ENCODE results near the gene CLSTN3. TPM values are rescaled to one million over a fixed set of nuclear protein-coding genes. Genes with fewer than 3 reads are reported as not detected.

Gene CLSTN3
- total RNA-seq, 1 experiment from 2014 or later = 40.2 TPM

DNA sequence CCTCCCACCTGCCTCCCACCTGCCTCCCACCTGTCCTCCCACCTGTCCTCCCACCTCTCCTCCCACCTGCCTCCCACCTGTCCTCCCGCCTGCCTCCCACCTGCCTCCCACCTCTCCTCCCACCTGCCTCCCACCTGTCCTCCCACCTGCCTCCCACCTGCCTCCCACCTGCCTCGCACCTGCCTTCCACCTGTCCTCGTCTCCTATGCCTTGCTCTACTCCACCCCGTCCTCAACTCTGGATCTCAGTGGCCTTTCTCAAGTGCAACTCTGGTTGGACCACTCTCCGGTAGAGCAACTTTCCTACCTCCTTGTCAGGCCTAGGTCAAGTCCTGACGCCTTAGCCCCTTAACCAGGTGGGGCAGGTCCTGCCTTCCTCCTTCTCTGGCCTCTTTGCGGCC lies 30.0 kb downstream of the CLSTN3 start:
- ChIA-PET CTCF (no interaction called here), POLR2A (no interaction called here)
- Mint-ChIP-seq H3K36me3 (ENCODE audit: insufficient read depth, unreplicated experiment) (peaks cover 8% of the 10 kb centered on the region), H3K27me3 (ENCODE audit: insufficient read depth, unreplicated experiment) (peaks cover 4% of the 10 kb centered on the region), H3K4me3 (ENCODE audit: unreplicated experiment) (no peak overlapping the region), H3K4me1 (ENCODE audit: low read depth, unreplicated experiment) (peaks cover 7% of the 10 kb centered on the region), H3K27ac (ENCODE audit: unreplicated experiment) (no peak overlapping the region), H3K9me3 (ENCODE audit: unreplicated experiment) (peaks cover 9% of the 10 kb centered on the region)
- DNase-seq = no peak
- H3K36me3 ChIP-seq (ENCODE audit: control insufficient read depth, insufficient read depth, low read length) = no peaks in the 10 kb centered on the region; the same call in 1 of the 2 replicates
- H3K27me3 ChIP-seq (replicated peaks; ENCODE audit: control insufficient read depth, insufficient read depth, low read length) = no peaks in the 10 kb centered on the region
- intact Hi-C loops (cut with micrococcal nuclease; ENCODE audit: unreplicated experiment) = no loop called here
- BruUV-seq (replicated peaks) = no TSS peak
- H3K9me3 ChIP-seq = peaks cover 13% of the 10 kb centered on the region; the same call in 1 of the 2 replicates
- no peak overlapping the region for H3K4me3 ChIP-seq (ENCODE audit: low read depth, low read length)
- H3K4me1 ChIP-seq = no peaks in the 10 kb centered on the region
- TF ChIP-seq, protein P1, sequence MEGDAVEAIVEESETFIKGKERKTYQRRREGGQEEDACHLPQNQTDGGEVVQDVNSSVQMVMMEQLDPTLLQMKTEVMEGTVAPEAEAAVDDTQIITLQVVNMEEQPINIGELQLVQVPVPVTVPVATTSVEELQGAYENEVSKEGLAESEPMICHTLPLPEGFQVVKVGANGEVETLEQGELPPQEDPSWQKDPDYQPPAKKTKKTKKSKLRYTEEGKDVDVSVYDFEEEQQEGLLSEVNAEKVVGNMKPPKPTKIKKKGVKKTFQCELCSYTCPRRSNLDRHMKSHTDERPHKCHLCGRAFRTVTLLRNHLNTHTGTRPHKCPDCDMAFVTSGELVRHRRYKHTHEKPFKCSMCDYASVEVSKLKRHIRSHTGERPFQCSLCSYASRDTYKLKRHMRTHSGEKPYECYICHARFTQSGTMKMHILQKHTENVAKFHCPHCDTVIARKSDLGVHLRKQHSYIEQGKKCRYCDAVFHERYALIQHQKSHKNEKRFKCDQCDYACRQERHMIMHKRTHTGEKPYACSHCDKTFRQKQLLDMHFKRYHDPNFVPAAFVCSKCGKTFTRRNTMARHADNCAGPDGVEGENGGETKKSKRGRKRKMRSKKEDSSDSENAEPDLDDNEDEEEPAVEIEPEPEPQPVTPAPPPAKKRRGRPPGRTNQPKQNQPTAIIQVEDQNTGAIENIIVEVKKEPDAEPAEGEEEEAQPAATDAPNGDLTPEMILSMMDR (IDR thresholded peaks at IDR 0.05; ENCODE audit: insufficient read depth in 1 of 2, low read depth in 1 of 2, low read length in 1 of 2, severe bottlenecking in 1 of 2, unreplicated experiment in 1 of 2) = no peak

DNA sequence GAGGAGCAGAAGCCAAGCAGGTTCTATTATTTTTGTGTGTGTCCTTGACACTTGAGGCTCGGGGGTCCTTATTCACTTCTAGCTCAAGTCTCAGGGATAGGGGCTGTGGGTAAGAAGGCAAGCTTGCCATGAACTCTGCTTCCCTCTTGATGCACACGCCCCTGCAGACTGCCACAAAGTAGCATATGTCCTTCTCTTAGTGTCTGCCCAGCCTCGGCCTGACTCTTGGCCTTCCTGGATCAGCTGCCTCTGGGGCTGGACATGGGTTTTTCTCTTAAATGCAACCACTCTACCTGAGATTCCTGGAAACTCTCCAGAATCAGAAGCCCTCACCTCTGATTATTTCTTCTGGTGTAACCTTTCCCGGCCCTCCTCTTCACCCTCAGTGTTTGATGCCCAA lies 31.2 kb downstream of the CLSTN3 start:
- no peak overlapping the region for H3K4me3 ChIP-seq (ENCODE audit: low read depth, low read length)
- ChIA-PET POLR2A (no interaction called here), CTCF (interaction anchor here (1.0 kb wide), 1 partner anchor 13 kb away, joined by 3 read pairs; no protein-coding TSS in a partner anchor)
- no peak for DNase-seq
- peaks cover 13% of the 10 kb centered on the region; the same call in 1 of the 2 replicates for H3K9me3 ChIP-seq
- H3K27me3 Mint-ChIP-seq (ENCODE audit: insufficient read depth, unreplicated experiment) = peaks cover 6% of the 10 kb centered on the region
- peaks cover 17% of the 10 kb centered on the region for H3K9me3 Mint-ChIP-seq (ENCODE audit: unreplicated experiment)
- H3K27ac Mint-ChIP-seq (ENCODE audit: unreplicated experiment) = no peak overlapping the region
- no peaks in the 10 kb centered on the region for H3K27me3 ChIP-seq (replicated peaks; ENCODE audit: control insufficient read depth, insufficient read depth, low read length)
- H3K4me3 Mint-ChIP-seq (ENCODE audit: unreplicated experiment) = no peak overlapping the region
- intact Hi-C loops (cut with micrococcal nuclease; ENCODE audit: unreplicated experiment) = no loop called here
- peaks cover 8% of the 10 kb centered on the region for H3K36me3 Mint-ChIP-seq (ENCODE audit: insufficient read depth, unreplicated experiment)
- TF ChIP-seq, protein P1 (IDR thresholded peaks at IDR 0.05; ENCODE audit: insufficient read depth in 1 of 2, low read depth in 1 of 2, low read length in 1 of 2, severe bottlenecking in 1 of 2, unreplicated experiment in 1 of 2) = no peak
- H3K36me3 ChIP-seq (ENCODE audit: control insufficient read depth, insufficient read depth, low read length) = no peaks in the 10 kb centered on the region; the same call in 1 of the 2 replicates
- no peaks in the 10 kb centered on the region for H3K4me1 ChIP-seq
- BruUV-seq (replicated peaks) = no TSS peak
- peaks cover 7% of the 10 kb centered on the region for H3K4me1 Mint-ChIP-seq (ENCODE audit: low read depth, unreplicated experiment)

DNA sequence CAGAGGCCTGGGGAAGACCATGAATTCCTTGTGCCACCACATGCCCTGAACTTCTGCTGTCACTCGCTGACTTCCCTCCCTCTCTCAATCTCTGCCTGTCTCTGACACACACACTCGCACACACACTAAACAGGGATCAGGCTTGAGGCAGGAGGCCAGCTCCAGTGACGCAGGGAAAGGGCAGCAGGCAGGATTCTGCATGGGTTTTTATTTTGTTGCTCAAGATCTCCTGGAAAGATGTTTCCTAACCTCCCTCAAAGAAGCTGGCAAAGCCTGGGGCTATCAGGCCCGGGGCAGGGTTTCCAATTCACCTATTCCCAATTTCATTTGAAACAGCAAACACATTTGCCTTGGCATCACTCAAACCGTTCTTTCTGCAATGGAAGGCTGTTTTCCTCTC lies 31.6 kb downstream of the CLSTN3 start:
- no peaks in the 10 kb centered on the region for H3K4me1 ChIP-seq
- H3K4me3 ChIP-seq (ENCODE audit: low read depth, low read length) = no peak overlapping the region
- H3K9me3 ChIP-seq = peaks cover 17% of the 10 kb centered on the region; the same call in 1 of the 2 replicates
- TF ChIP-seq, protein P1 (IDR thresholded peaks at IDR 0.05; ENCODE audit: insufficient read depth in 1 of 2, low read depth in 1 of 2, low read length in 1 of 2, severe bottlenecking in 1 of 2, unreplicated experiment in 1 of 2) = no peak
- POLR2A ChIA-PET = no interaction called here
- CTCF ChIA-PET = interaction anchor here (0.6 to 1.0 kb wide), 2 partner anchors 14 to 278 kb away, joined by 3 read pairs; no protein-coding TSS in a partner anchor
- Mint-ChIP-seq H3K4me3 (ENCODE audit: unreplicated experiment) (no peak overlapping the region), H3K27ac (ENCODE audit: unreplicated experiment) (no peak overlapping the region), H3K27me3 (ENCODE audit: insufficient read depth, unreplicated experiment) (peaks cover 6% of the 10 kb centered on the region), H3K9me3 (ENCODE audit: unreplicated experiment) (peaks cover 22% of the 10 kb centered on the region), H3K36me3 (ENCODE audit: insufficient read depth, unreplicated experiment) (peaks cover 8% of the 10 kb centered on the region), H3K4me1 (ENCODE audit: low read depth, unreplicated experiment) (peaks cover 7% of the 10 kb centered on the region)
- intact Hi-C loops (cut with micrococcal nuclease; ENCODE audit: unreplicated experiment) = no loop called here
- no TSS peak for BruUV-seq (replicated peaks)
- H3K27me3 ChIP-seq (replicated peaks; ENCODE audit: control insufficient read depth, insufficient read depth, low read length) = no peaks in the 10 kb centered on the region
- no peaks in the 10 kb centered on the region; the same call in 1 of the 2 replicates for H3K36me3 ChIP-seq (ENCODE audit: control insufficient read depth, insufficient read depth, low read length)
- no peak for DNase-seq

Data from Caco-2 (cell line).